HG03439 (cell line): ENCODE measurements around the gene ATP6V0C.
"Not testable (repeated sequence)": the region's sequence is repeated elsewhere in the genome, so short reads cannot be mapped to it uniquely, and the experiment has no call there.

ENCODE experiments used
- ATAC-seq: cut with Tn5 transposase; IDR thresholded peaks from one replicate; pipeline ENCODE4 v1.9.1; 2021; ENCODE audit warnings: mild to moderate bottlenecking, moderate library complexity; ENCODE audit not compliant: unreplicated experiment

Gene ATP6V0C

DNA sequence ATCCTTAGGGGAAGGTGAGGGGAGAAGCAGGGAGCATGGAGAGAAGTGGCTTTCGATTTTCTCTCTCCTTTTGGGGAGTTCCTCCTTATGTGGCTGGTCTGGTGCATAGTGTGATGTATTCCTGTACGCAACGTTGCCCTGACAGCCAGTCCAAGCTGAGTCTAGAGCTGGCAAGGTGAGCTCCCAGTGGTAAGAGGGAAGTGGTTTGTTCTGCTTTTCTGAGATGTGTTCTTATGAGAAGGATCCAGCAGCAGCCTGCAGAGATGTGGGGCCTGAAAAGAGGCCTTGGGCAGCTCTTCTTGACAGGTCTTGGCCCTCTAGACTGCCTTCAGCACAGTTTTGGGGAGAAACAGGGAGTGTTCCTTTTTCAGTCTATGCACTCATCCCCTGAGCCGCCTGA, 27.2 kb downstream of the ATP6V0C start:
- ATAC-seq = not testable (repeated sequence)

DNA sequence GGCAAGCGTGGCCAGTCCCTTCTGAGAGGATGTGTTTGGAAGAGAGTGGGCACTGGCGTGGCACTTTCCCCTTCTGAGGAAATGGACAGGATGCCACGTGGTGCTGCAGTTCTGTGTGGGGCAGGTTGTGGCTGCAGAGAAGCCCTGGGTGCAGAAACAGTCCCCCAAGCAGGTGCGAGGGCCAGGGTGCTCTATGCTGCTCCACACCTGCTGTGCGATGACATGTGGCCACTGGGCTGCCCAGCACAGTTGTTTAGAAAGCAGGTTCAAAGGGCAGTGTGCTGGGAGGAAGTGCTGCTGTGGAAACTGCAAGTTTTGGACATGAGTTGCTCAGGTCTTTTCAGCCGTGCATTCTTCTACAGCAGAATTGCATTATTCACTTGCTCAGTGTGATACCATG, 27.7 kb downstream of the ATP6V0C start:
- ATAC-seq = not testable (repeated sequence)

DNA sequence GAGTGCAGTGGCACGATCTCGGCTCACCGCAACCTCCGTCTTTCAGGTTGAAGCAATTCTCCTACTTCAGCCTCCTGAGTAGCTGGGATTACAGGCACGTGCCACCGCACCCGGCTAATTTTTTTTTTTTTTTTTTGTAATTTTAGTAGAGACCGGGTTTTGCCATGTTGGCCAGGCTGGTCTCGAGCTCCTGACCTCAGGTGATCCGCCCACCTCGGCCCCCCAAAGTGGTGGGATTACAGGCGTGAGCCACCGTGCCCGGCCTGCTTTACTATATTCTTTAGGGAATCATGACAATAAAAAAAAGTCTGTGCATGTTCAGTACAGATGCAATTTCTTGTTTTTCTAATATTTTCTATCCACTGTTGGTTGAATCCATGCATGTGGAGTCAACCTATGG, 30.0 kb downstream of the ATP6V0C start:
- not testable (repeated sequence) for ATAC-seq

DNA sequence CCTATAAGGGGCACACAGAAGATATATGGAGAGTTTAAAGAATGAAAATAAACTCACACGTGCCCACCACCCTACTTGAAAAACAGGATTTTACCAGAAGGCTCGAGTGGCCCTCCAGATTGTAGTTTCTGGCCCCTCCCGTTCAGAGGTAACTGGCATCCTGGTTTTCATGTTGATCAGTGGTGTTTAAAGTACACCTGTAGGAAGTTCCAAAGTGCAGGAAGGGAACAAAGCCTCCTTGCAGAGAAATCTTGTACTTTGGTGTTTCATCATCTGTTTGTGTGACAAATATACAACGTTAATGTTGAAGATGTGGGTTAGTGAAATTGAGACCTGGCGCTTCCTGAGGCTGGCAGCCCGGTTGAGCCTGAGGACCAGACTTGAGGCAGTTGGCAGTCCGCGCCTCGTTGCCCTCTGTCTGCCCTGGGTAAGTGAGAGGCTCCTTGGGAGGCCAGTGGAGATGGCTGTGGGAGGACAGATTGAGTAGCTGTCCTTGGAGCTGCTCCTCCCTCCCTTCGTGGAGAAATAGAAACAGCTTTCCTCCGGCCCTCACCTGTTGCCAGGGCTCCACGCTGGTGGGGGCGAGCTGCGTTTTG, 36.6 kb downstream of the ATP6V0C start:
- not testable (repeated sequence) for ATAC-seq

DNA sequence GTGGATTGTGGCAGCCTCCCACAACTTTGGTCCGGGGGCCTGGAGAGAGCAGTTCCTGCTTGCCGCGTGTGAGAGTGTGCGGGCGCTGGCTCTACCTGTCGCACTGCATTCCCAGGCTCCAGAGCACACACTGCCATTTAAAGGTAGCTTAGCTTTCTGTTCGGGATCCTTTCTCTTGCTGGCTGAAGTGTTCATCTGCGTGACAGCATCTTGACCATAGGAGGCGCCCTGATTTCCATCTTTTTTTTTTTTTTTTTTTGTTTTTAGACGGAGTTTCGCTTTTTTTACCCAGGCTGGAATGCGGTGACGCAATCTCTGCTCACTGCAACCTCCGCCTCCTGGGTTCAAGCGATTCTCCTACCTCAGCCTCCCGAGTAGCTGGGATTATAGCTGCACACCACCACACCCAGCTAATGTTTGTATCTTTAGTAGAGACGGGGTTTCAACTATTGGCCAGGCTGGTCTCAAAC, 37.7 kb downstream of the ATP6V0C start:
- ATAC-seq = not testable (repeated sequence)

DNA sequence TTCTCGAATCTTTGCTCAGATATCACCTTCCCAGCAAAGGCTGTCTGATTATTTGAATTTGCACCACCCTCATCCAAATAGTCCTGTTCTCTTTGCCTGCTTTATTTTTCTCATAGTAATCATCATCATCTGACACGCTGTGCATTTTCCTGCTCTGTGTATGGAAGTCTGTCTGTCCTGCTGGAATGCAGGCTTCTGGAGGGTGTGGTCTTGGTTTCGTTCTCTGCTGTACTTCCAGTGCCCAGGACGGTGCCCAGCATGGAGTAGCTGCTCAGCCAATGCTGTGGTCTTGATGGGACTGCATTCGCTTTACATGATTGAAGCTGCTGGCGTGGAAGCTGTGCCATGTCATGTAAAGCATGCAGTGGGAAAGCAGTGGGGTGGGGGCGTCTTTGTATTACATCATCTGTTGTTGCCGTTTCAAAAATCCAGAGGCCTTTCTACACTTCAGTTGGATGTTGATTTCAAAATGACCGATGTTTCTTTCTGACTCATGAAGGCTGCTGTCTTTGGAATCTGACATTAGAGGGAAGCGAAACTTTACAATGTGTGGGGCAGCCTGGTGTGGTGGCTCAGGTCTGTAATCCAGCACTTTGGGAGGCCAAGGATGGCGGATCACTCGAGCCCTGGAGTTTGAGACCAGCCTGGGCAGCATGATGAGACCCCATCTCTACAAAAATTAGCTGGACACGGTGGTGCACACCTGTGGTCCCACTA, 41.1 kb downstream of the ATP6V0C start:
- not testable (repeated sequence) for ATAC-seq

DNA sequence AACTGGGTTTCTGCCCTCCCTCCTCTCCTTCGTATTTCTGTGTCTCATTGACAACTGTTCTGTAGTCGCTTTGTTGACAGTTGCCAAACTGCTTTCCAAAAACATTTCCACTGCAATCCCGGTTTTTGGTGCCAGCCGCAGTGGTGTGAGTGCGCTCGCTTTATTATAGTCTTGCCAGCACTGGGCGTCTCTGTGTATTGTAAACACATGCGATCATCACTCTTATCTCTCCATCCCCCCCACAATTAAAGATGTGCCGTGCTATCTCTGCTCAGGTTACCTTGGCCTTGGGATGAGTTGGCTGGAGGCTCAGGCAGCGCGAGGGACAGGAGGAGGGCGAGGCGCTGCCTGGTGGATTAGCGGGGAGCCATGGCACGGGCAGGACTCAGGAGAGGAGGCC, 43.4 kb downstream of the ATP6V0C start:
- ATAC-seq = not testable (repeated sequence)

DNA sequence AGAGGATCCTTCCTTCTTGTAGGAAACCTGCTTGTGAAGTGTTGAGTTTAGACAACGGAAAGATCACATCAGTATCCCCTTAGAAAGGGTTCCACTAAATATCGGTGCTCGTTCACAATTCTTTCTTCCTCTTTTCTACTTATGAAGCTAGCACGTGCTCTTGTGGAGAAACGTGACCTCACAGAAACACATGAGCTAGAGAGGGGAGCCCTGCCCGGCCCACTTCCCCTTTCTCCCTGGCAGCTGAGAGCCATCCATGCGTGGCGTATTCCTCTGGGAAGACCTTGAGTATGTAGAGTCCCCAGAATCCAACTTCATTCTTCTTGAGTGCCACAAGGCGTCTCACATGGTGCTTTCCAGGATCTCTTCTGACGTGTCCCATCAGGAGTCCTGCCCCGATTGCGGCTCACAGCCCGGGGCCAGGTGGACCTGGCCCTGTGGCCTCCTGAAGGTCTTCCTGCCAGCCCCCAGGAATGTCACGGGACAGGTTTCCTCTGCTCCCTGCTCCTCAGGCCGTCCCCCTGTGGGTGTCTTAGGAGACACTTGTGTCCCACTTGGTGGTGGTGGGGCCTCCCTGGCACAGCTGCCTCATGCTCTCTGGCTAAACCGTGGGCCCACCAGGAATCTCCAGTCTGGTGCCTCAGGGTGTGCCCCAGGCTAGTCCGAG, 46.5 kb downstream of the ATP6V0C start:
- peak; percentile 45 for ATAC-seq

DNA sequence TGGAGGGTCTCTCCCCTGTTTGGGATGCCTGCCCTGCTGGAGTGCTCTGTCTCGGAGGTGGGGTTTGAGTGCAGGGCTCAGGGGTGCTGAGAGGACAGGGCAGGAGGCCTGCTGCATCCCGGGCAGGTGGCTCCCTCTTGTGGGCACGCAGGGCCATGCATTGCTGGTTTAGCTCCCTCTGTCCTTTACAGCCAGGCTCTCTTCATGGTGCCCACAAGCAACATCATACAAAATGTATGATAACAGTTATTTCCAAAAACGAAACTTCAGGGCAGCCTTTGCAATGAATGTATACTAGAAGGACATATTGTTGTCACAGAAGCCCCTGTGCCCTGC, 47.0 kb downstream of the ATP6V0C start:
- peak; percentile 56 for ATAC-seq

DNA sequence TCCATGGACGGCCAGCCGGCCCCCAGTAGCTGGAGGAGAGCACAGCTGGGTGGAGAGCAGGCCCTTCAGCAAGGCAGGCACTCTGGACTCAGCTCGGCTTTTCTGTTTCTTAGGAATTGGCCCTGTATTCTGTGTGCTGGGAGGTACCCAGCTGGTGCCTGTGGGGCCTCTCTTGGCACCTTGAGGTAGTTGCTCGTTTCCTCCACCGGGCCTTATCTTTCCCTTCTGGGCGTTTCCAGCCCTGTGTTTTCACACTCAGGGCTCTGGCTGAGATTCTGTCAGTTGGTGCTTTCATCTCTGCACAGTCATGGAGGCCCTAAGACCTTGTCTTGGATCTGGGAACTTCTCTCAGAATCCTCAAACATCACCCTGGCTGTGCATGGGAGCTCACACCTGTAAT, 53.8 kb downstream of the ATP6V0C start:
- not testable (repeated sequence) for ATAC-seq

DNA sequence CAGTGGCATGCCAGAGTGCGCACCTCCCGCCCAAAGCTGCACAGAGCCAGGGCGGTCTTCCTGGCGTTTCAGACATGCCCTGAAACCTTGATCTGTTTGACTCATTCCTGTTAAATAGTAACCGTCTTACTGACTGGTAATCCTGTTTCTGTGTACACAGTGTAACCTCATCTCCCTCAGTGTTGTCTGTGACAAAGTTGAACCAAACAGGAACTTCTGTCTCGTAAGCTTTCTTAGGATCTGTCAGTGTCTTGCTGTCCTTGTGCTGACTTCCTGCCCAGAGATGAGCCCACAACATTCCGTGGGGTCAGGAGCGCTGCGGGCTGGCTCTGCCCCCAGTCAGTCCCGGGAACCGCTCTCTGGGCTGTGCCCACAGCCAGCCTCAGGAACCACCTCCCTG, 54.8 kb downstream of the ATP6V0C start:
- not testable (repeated sequence) for ATAC-seq
